ENCODE measurements around the gene TTC16. TPM values are rescaled to one million over a fixed set of nuclear protein-coding genes. Genes with fewer than 3 reads are reported as not detected.

TTC16 gene
- total and polyA plus RNA-seq, 2 of the 8 experiments (the other 6 are each of a cell fraction or from before 2014, with no cell fraction given), result 0.03 TPM; not detected in 1

- ChIA-PET POLR2A (ENCODE audit: partially characterized antibody) (interaction anchor here (1.3 to 2.7 kb wide), 4 partner anchors 9 to 163 kb away, joined by 5 to 11 read pairs (median 6); no protein-coding TSS in a partner anchor), CTCF (ENCODE audit: partially characterized antibody) (interaction anchor here (0.9 to 4.1 kb wide), 28 partner anchors 11 to 233 kb away, joined by 3 to 34 read pairs (median 8); partner anchors contain the start of genes CDK9, CFAP157, PTRH1 and ST6GALNAC4)
- no peak overlapping the region for H2BK120ac ChIP-seq (replicated peaks; ENCODE audit: low read depth, low read length)
- no peaks in the 10 kb centered on the region for H3K9me3 ChIP-seq (ENCODE audit: insufficient read depth in 2 of 2, low read depth in 1 of 2, low read length in 1 of 2)
- H2AK5ac ChIP-seq (ENCODE audit: low read depth, low read length), result peak overlapping the region; percentile 2; the same call in 1 of the 2 replicates
- H3K27me3 ChIP-seq (replicated peaks in 1 of 4; ENCODE audit: control insufficient read depth in 3 of 4, extremely low read depth in 1 of 4, insufficient read depth in 3 of 4, low read length in 3 of 4), result no peaks in the 10 kb centered on the region
- no peak overlapping the region for H3K14ac ChIP-seq (ENCODE audit: insufficient read length)
- H2BK5ac ChIP-seq (ENCODE audit: low read depth, low read length), result no peak overlapping the region
- DNase-seq (ENCODE audit: low read depth in 1 of 2, low spot score in 2 of 2) (no peak), FAIRE-seq (no peak)
- no peak overlapping the region for H3K56ac ChIP-seq (replicated peaks; ENCODE audit: insufficient read length, low read depth, low read length)
- H2BK15ac ChIP-seq (ENCODE audit: low read length), result no peak overlapping the region
- H3K23me2 ChIP-seq (ENCODE audit: low read depth, low read length), result 0 out of 2 replicates have a peak, but pooled peaks cover 2% of the 10 kb centered on the region
- peak overlapping the region; percentile 0 to 53; a peak in 3 of 4 replicates for H3K4me2 ChIP-seq (ENCODE audit: insufficient read depth in 1 of 2, low read depth in 2 of 2, low read length in 2 of 2)
- TF ChIP-seq KDM5A (IDR thresholded peaks at IDR 0.05; ENCODE audit: low read length) (no peak), ASH2L (IDR thresholded peaks at IDR 0.05; ENCODE audit: low read length) (peak; percentile 3), SIRT6 (IDR thresholded peaks at IDR 0.05; ENCODE audit: low read length) (no peak), MAFK (IDR thresholded peaks at IDR 0.05; ENCODE audit: low read depth, low read length) (no peak), SUZ12 (IDR thresholded peaks at IDR 0.05; ENCODE audit: low read length) (no peak)
- peak overlapping the region in 2 of 4 experiments; percentile 8 to 78; a peak in 2 of 8 replicates for H3K4me3 ChIP-seq (ENCODE audit: extremely low read depth in 1 of 4, insufficient read depth in 2 of 4, low read depth in 3 of 4, low read length in 4 of 4)
- no peak overlapping the region for H2AFZ ChIP-seq (ENCODE audit: low read length)
- peak overlapping the region in 1 of 4 experiments; percentile 36; a peak in 2 of 7 replicates for H3K9ac ChIP-seq (replicated peaks in 1 of 4; ENCODE audit: extremely low read depth in 1 of 4, low read depth in 3 of 4, low read length in 3 of 4)
- no peak overlapping the region for H4K8ac ChIP-seq (ENCODE audit: extremely low read depth, insufficient read depth, low read length)
- no peak overlapping the region for H3K18ac ChIP-seq (ENCODE audit: extremely low read depth, low read length)
- no peaks in the 10 kb centered on the region for H3K79me1 ChIP-seq (ENCODE audit: low read depth, low read length)
- H4K5ac ChIP-seq (ENCODE audit: insufficient read length, low read depth, low read length), result no peak overlapping the region
- 0 out of 2 replicates have a peak overlapping the region, but pooled peaks have one; percentile 19 for H2BK12ac ChIP-seq (ENCODE audit: low read depth, low read length)
- peaks cover 3 to 11% (median 6%) of the 10 kb centered on the region in 4 experiments; a peak in 6 of 7 replicates for H3K4me1 ChIP-seq (replicated peaks in 1 of 4; ENCODE audit: control insufficient read depth in 3 of 4, insufficient read depth in 4 of 4, low read length in 3 of 4)
- peaks cover 0 to 4% of the 10 kb centered on the region in 2 experiments for H4K20me1 ChIP-seq (replicated peaks in 1 of 2; ENCODE audit: control insufficient read depth in 1 of 2, insufficient read depth in 2 of 2, low read length in 2 of 2)
- H2BK20ac ChIP-seq (ENCODE audit: low read length), result no peak overlapping the region
- peak overlapping the region; percentile 46; the same call in 1 of the 2 replicates for H3K27ac ChIP-seq (ENCODE audit: low read depth, low read length)
- WGBS, 2 experiments (ENCODE audit: extremely low coverage in 1 of 2, insufficient coverage in 1 of 2, insufficient read length in 1 of 2, insufficient replicate concordance in 2 of 2, low coverage in 1 of 2, low lambda C conversion rate in 2 of 2, missing lambda C conversion rate in 1 of 2), result 44% methylated on average over 15 of the region's 15 CpGs; no CpG with 5 or more reads in 1 of the 2 experiments
- no peak overlapping the region for H3K4ac ChIP-seq (replicated peaks; ENCODE audit: insufficient read length, low read depth, low read length)
- H3K23ac ChIP-seq (ENCODE audit: insufficient read length), result no peak overlapping the region
- H3K36me3 ChIP-seq (ENCODE audit: control insufficient read depth in 2 of 4, insufficient read depth in 4 of 4, low read length in 3 of 4), result no peaks in the 10 kb centered on the region
- H4K91ac ChIP-seq (replicated peaks; ENCODE audit: insufficient read length, low read length), result no peak overlapping the region
- H3K79me2 ChIP-seq (ENCODE audit: control insufficient read depth in 1 of 2, insufficient read depth in 2 of 2, low read length in 2 of 2), result no peaks in the 10 kb centered on the region
Measured at GRCh38 chr9:127735530-127736185, 19.8 kb downstream of the TTC16 start.
